Keratinocyte (primary cell): ENCODE results near the gene DNAJB11. TPM values are rescaled to one million over a fixed set of nuclear protein-coding genes. Genes with fewer than 3 reads are reported as not detected.

Source experiments
- DNase-seq: peaks from one replicate; pipeline ENCODE4 v3.0.0-alpha.2; 2011; ENCODE audit warnings: low read depth, missing footprints, low spot score
- FAIRE-seq: peaks from 2 replicates; lab custom pipeline; 2011; peaks lifted over from hg19 to GRCh38; lab: Jason Lieb, UNC
- H2AFZ ChIP-seq: 2 replicates; pipeline ENCODE4 v1.6.0; 2012; ENCODE audit warnings: low read length, control low read depth, inconsistent platforms; ENCODE audit not compliant: control insufficient read depth
- H3K27ac ChIP-seq: 2 replicates; pipeline ENCODE4 v1.5.1; 2011; ENCODE audit warnings: low read length; ENCODE audit not compliant: control insufficient read depth, insufficient read depth
- H3K27me3 ChIP-seq: 3 replicates; pipeline ENCODE4 v1.6.0; 2011; ENCODE audit warnings: low read length; ENCODE audit not compliant: control insufficient read depth, insufficient read depth; ENCODE audit errors: extremely low read depth
- H3K36me3 ChIP-seq, 2 experiments: 2 replicates in 1 of 2; 3 replicates in 1 of 2; pipeline ENCODE4 v1.5.1; 2011; ENCODE audit warnings: low read length in 2 of 2, mild to moderate bottlenecking in 1 of 2; ENCODE audit not compliant: control insufficient read depth in 2 of 2, insufficient read depth in 2 of 2; ENCODE audit errors: extremely low read depth in 1 of 2
- H3K4me1 ChIP-seq: 3 replicates; pipeline ENCODE4 v1.5.1; 2011; ENCODE audit warnings: low read length; ENCODE audit not compliant: control insufficient read depth, insufficient read depth; ENCODE audit errors: extremely low read depth
- H3K4me2 ChIP-seq: 3 replicates; pipeline ENCODE4 v1.6.0; 2011; ENCODE audit warnings: low read depth, low read length; ENCODE audit not compliant: control insufficient read depth, insufficient read depth; ENCODE audit errors: extremely low read depth
- H3K4me3 ChIP-seq, 3 experiments: fragments of 200-600 bp in 1 of 3; sonication (generic) in 1 of 3; 2 replicates in 2 of 3; 3 replicates in 1 of 3; pipeline ENCODE4 v1.5.1; 2011 to 2016; ENCODE audit warnings: low read length in 3 of 3, mild to moderate bottlenecking in 3 of 3, control low read depth in 2 of 3, inconsistent platforms in 1 of 3, low read depth in 1 of 3, mixed read lengths in 1 of 3, mixed run types in 1 of 3, moderate library complexity in 1 of 3; ENCODE audit not compliant: control insufficient read depth in 2 of 3, insufficient read depth in 2 of 3; ENCODE audit errors: extremely low read depth in 1 of 3
- H3K79me2 ChIP-seq: 2 replicates; pipeline ENCODE4 v1.6.0; 2012; ENCODE audit warnings: low read length; ENCODE audit not compliant: control insufficient read depth, insufficient read depth
- H3K9ac ChIP-seq: 3 replicates; pipeline ENCODE4 v1.6.0; 2011; ENCODE audit warnings: low read length; ENCODE audit not compliant: control insufficient read depth, insufficient read depth; ENCODE audit errors: extremely low read depth
- H3K9me1 ChIP-seq: 3 replicates; pipeline ENCODE4 v1.6.0; 2011; ENCODE audit warnings: low read length; ENCODE audit not compliant: control insufficient read depth, insufficient read depth; ENCODE audit errors: extremely low read depth
- H3K9me3 ChIP-seq: 2 replicates; pipeline ENCODE4 v1.5.1; 2012; ENCODE audit warnings: low read depth, low read length; ENCODE audit not compliant: control insufficient read depth
- H4K20me1 ChIP-seq: 3 replicates; pipeline ENCODE4 v1.6.0; 2011; ENCODE audit warnings: low read length; ENCODE audit not compliant: control insufficient read depth, insufficient read depth; ENCODE audit errors: extremely low read depth
- CTCF ChIP-seq, 3 experiments: IDR thresholded peaks in 1 of 3; conservative IDR thresholded peaks in 1 of 3; optimal IDR thresholded peaks in 1 of 3; 2 replicates in 2 of 3; 3 replicates in 1 of 3; pipeline versions ENCODE3 to v1.5.1; 2011; ENCODE audit warnings: low read length in 3 of 3, mild to moderate bottlenecking in 3 of 3, moderate library complexity in 2 of 3, control low read depth in 1 of 3, inconsistent platforms in 1 of 3; ENCODE audit not compliant: insufficient read depth in 2 of 3; ENCODE audit errors: extremely low read depth in 1 of 3
- EZH2 ChIP-seq: IDR thresholded peaks from one replicate; pipeline ENCODE4 v1.6.1; 2012; ENCODE audit warnings: inconsistent platforms, mild to moderate bottlenecking, low read length, moderate library complexity
- dilution Hi-C: fragments of 300-500 bp; cut with MboI; formaldehyde crosslinking; loops from one replicate; pipeline ENCODE4 v1.7.0; 2020; ENCODE audit warnings: low sequenced_read_pairs; ENCODE audit not compliant: extremely low pct_ligation_motif_present
- polyA plus RNA-seq, 5 experiments: library from polyadenylated mRNA; depleted of rRNA in 3 of 5; stranded (reverse) in 3 of 5; stranded (forward) in 1 of 5; unstranded in 1 of 5; fragments of >200 nt; gene quantifications; 1 replicate in 1 of 5; 2 replicates in 3 of 5; 3 replicates in 1 of 5; pipeline versions ENCODE4 v1.2.1 to v1.2.3, GENCODE V29; 2011 to 2012; ENCODE audit warnings: missing spikeins in 2 of 5, low read depth in 1 of 5, low replicate concordance in 1 of 5

Gene DNAJB11
- polyA plus RNA-seq, 1 donor (not counting 4 experiments of a cell fraction or from before 2014, with no cell fraction given) = 61.8 TPM

GRCh38 chr3:186624598-186624997 is 54.1 kb downstream of the DNAJB11 start:
- dilution Hi-C loops = no loop called here
- TF ChIP-seq CTCF (optimal IDR thresholded peaks at IDR 0.05 in 1 of 3, IDR thresholded peaks at IDR 0.05 in 1 of 3, conservative IDR thresholded peaks at IDR 0.05 in 1 of 3; ENCODE audit: extremely low read depth in 1 of 3, insufficient read depth in 2 of 3, low read length in 3 of 3) (no peak), EZH2 (no peak)
- no peak for FAIRE-seq

DNA sequence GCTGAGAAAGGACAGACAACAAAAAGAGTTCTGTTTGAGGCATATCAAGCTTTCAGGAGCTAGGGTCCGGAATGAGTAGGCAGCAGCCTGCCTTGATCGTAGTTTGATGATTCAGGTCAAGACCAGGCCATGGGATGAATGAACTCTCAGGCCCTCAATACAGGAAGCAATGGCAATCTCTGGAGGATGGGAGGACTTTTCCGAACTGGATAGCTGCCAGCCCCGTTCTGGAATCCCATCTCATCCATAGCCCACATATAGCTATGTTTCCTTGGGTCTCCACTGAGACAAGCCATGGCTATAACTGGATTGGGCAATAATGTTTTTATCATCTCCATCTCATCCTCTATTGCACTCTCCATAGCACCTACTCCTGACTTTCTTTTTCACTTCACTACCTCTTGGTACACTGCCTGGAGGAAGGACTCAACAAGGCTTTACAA is 55.1 kb downstream of the DNAJB11 start:
- H3K4me1 ChIP-seq = no peaks in the 10 kb centered on the region
- H3K27me3 ChIP-seq = no peaks in the 10 kb centered on the region
- no peak overlapping the region for H3K4me2 ChIP-seq
- H3K79me2 ChIP-seq = no peaks in the 10 kb centered on the region
- no peak for FAIRE-seq
- no peaks in the 10 kb centered on the region for H3K36me3 ChIP-seq
- no peaks in the 10 kb centered on the region for H4K20me1 ChIP-seq
- H3K9ac ChIP-seq = no peak overlapping the region
- no peak overlapping the region for H3K27ac ChIP-seq
- H2AFZ ChIP-seq = no peak overlapping the region
- no peak for DNase-seq
- H3K9me1 ChIP-seq = no peaks in the 10 kb centered on the region
- no peak overlapping the region for H3K4me3 ChIP-seq
- dilution Hi-C loops = no loop called here
- no peaks in the 10 kb centered on the region for H3K9me3 ChIP-seq
- TF ChIP-seq CTCF (optimal IDR thresholded peaks at IDR 0.05 in 1 of 3, IDR thresholded peaks at IDR 0.05 in 1 of 3, conservative IDR thresholded peaks at IDR 0.05 in 1 of 3; ENCODE audit: extremely low read depth in 1 of 3, insufficient read depth in 2 of 3, low read length in 3 of 3) (no peak), EZH2 (no peak)

More at GRCh38 chr3:186624598-186624997, 54.1 kb downstream of the DNAJB11 start:
- H3K27ac ChIP-seq = no peak overlapping the region
- DNase-seq = no peak
- H3K9me3 ChIP-seq = no peaks in the 10 kb centered on the region
- no peaks in the 10 kb centered on the region for H4K20me1 ChIP-seq
- no peak overlapping the region for H3K9ac ChIP-seq
- H2AFZ ChIP-seq = no peak overlapping the region
- H3K4me2 ChIP-seq = no peak overlapping the region
- H3K4me3 ChIP-seq = no peak overlapping the region
- H3K4me1 ChIP-seq = no peaks in the 10 kb centered on the region
- H3K79me2 ChIP-seq = no peaks in the 10 kb centered on the region
- H3K36me3 ChIP-seq = no peaks in the 10 kb centered on the region
- H3K9me1 ChIP-seq = no peaks in the 10 kb centered on the region
- H3K27me3 ChIP-seq = no peaks in the 10 kb centered on the region
